Measurements from ENCODE around the gene TNXB. TPM values are rescaled to one million over a fixed set of nuclear protein-coding genes. Genes with fewer than 3 reads are reported as not detected.

TNXB gene
- total RNA-seq, 1 experiment from 2014 or later: 1.8 TPM

- BruUV-seq (replicated peaks): no TSS peak
- CTCF ChIA-PET: no interaction called here
- Histone ChIP-seq H3K27me3 (ENCODE audit: control insufficient read depth, insufficient read depth, low read length) (no peaks in the 10 kb centered on the region), H3K9me3 (ENCODE audit: control insufficient read depth, insufficient read depth, low read depth, low read length) (no peaks in the 10 kb centered on the region), H3K4me1 (ENCODE audit: control insufficient read depth, insufficient read depth, low read length) (no peaks in the 10 kb centered on the region), H3K27ac (ENCODE audit: low read length) (no peak overlapping the region), H3K4me3 (ENCODE audit: low read depth in 2 of 2, low read length in 2 of 2) (no peak overlapping the region), H3K36me3 (ENCODE audit: control insufficient read depth, insufficient read depth, low read length) (no peaks in the 10 kb centered on the region)
- ATAC-seq (no peak), DNase-seq (ENCODE audit: low read depth, low spot score) (no peak)
- intact Hi-C loops (cut with micrococcal nuclease; ENCODE audit: unreplicated experiment): no loop called here
- no peak for TF ChIP-seq REST (IDR thresholded peaks at IDR 0.05; ENCODE audit: insufficient read depth in 1 of 2, low read depth in 2 of 2, low read length in 1 of 2)
- no peak for TF ChIP-seq CTCF (IDR thresholded peaks at IDR 0.05)
- no peak for TF ChIP-seq SIN3A (IDR thresholded peaks at IDR 0.05; ENCODE audit: borderline replicate concordance, insufficient read depth, low read depth, low read length)
- no peak for TF ChIP-seq TCF7L2 (IDR thresholded peaks at IDR 0.05; ENCODE audit: low read depth, low read length)
- no peak for TF ChIP-seq POLR2AphosphoS5 (IDR thresholded peaks at IDR 0.05; ENCODE audit: low read depth, low read length)
- POLR2A ChIA-PET: no interaction called here
- in situ Hi-C loops (cut with HindIII; ENCODE audit: low pct_unique_long_range_greater_than_20kb, low sequenced_read_pairs): no loop called here
These were observed 28.3 kb upstream of the TNXB start for GRCh38 chr6:32137454-32137853.

- DNase-seq (ENCODE audit: low read depth, low spot score) (no peak), ATAC-seq (no peak)
- POLR2A ChIA-PET: no interaction called here
- H3K9me3 ChIP-seq (ENCODE audit: control insufficient read depth, insufficient read depth, low read depth, low read length): no peaks in the 10 kb centered on the region
- no peak overlapping the region for H3K4me3 ChIP-seq (ENCODE audit: low read depth in 2 of 2, low read length in 2 of 2)
- intact Hi-C loops (cut with micrococcal nuclease; ENCODE audit: unreplicated experiment): no loop called here
- TF ChIP-seq CTCF (IDR thresholded peaks at IDR 0.05) (no peak), POLR2AphosphoS5 (IDR thresholded peaks at IDR 0.05; ENCODE audit: low read depth, low read length) (no peak), TCF7L2 (IDR thresholded peaks at IDR 0.05; ENCODE audit: low read depth, low read length) (no peak), SIN3A (IDR thresholded peaks at IDR 0.05; ENCODE audit: borderline replicate concordance, insufficient read depth, low read depth, low read length) (no peak), REST (IDR thresholded peaks at IDR 0.05; ENCODE audit: insufficient read depth in 1 of 2, low read depth in 2 of 2, low read length in 1 of 2) (no peak)
- H3K27me3 ChIP-seq (ENCODE audit: control insufficient read depth, insufficient read depth, low read length): no peaks in the 10 kb centered on the region
- peaks cover 9% of the 10 kb centered on the region for H3K4me1 ChIP-seq (ENCODE audit: control insufficient read depth, insufficient read depth, low read length)
- no TSS peak for BruUV-seq (replicated peaks)
- CTCF ChIA-PET: no interaction called here
- no peaks in the 10 kb centered on the region for H3K36me3 ChIP-seq (ENCODE audit: control insufficient read depth, insufficient read depth, low read length)
- in situ Hi-C loops (cut with HindIII; ENCODE audit: low pct_unique_long_range_greater_than_20kb, low sequenced_read_pairs): no loop called here
- H3K27ac ChIP-seq (ENCODE audit: low read length): no peak overlapping the region
These were observed 24.6 kb upstream of the TNXB start for GRCh38 chr6:32133786-32134185.
